PFSK-1 (cell line): ENCODE data around the gene SLC15A2.

Experiments used
- FOXP2 ChIP-seq: optimal IDR thresholded peaks from 2 replicates; pipeline ENCODE3; 2011; ENCODE audit warnings: borderline replicate concordance, control low read depth, inconsistent platforms; ENCODE audit not compliant: insufficient read depth; ENCODE audit errors: extremely low read length, extremely low read depth
- POLR2AphosphoS5 ChIP-seq: IDR thresholded peaks from 2 replicates; pipeline ENCODE4 v1.6.1; 2012; ENCODE audit warnings: low read depth, mild to moderate bottlenecking, control low read depth, low read length, moderate library complexity
- SIN3A ChIP-seq: IDR thresholded peaks from 2 replicates; pipeline ENCODE4 v1.6.1; 2012; ENCODE audit warnings: mild to moderate bottlenecking, low read length, moderate library complexity, borderline replicate concordance; ENCODE audit not compliant: insufficient read depth
- TAF1 ChIP-seq: IDR thresholded peaks from 2 replicates; pipeline ENCODE4 v1.6.1; 2012; ENCODE audit warnings: low read length, control low read depth, borderline replicate concordance; ENCODE audit not compliant: insufficient read depth
- TF ChIP-seq, protein P1 (sequence below), 2 experiments: IDR thresholded peaks; 2 replicates each; pipeline versions ENCODE4 v1.6.1 to v1.8.0; 2011 to 2012; ENCODE audit warnings: low read depth in 2 of 2, low read length in 2 of 2, control low read depth in 1 of 2, inconsistent platforms in 1 of 2, mild to moderate bottlenecking in 1 of 2, moderate library complexity in 1 of 2; ENCODE audit not compliant: insufficient read depth in 1 of 2

DNA sequence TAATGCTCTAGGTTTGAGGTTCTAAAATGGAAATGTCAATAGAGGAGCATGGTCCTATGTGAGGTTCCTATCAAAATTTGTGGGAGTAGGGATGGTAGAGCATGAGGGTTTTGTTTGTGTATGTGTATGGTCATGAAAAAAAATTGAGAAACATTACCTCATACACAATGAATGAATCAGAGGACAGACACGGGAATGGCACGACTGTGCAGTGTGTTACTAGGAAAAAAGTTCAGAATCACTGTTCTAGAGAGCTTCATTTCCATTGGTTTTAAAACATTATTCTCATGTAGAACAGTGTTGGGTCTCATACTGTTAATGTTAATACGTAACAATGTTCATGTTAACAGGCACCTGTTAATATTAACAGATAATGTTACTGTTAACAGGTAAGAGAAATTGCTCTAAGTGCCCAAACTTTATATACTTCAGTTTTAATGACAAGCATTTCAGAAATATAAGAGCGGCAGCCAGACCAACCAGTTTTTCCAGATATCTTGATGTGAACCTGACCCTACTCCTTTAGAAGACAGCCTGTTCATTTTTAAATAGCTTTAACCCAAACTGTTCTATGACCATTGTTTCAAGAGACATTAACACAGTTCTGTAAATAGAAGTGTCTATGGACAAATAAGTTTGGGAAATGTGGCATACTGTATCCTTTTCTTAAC lies 48.0 kb downstream of the SLC15A2 start:
- TF ChIP-seq, protein P1, sequence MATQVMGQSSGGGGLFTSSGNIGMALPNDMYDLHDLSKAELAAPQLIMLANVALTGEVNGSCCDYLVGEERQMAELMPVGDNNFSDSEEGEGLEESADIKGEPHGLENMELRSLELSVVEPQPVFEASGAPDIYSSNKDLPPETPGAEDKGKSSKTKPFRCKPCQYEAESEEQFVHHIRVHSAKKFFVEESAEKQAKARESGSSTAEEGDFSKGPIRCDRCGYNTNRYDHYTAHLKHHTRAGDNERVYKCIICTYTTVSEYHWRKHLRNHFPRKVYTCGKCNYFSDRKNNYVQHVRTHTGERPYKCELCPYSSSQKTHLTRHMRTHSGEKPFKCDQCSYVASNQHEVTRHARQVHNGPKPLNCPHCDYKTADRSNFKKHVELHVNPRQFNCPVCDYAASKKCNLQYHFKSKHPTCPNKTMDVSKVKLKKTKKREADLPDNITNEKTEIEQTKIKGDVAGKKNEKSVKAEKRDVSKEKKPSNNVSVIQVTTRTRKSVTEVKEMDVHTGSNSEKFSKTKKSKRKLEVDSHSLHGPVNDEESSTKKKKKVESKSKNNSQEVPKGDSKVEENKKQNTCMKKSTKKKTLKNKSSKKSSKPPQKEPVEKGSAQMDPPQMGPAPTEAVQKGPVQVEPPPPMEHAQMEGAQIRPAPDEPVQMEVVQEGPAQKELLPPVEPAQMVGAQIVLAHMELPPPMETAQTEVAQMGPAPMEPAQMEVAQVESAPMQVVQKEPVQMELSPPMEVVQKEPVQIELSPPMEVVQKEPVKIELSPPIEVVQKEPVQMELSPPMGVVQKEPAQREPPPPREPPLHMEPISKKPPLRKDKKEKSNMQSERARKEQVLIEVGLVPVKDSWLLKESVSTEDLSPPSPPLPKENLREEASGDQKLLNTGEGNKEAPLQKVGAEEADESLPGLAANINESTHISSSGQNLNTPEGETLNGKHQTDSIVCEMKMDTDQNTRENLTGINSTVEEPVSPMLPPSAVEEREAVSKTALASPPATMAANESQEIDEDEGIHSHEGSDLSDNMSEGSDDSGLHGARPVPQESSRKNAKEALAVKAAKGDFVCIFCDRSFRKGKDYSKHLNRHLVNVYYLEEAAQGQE (IDR thresholded peaks at IDR 0.05; ENCODE audit: insufficient read depth in 1 of 2, low read depth in 2 of 2, low read length in 2 of 2): no peak
- TF ChIP-seq POLR2AphosphoS5 (no peak), TAF1 (no peak), SIN3A (no peak), FOXP2 (no peak)
